ENCODE data around the gene KIF1A.

Gene KIF1A

GRCh38 chr2:240813231-240813921 is 6.6 kb downstream of the KIF1A start:
- TF ChIP-seq CTCF (IDR thresholded peaks at IDR 0.05; ENCODE audit: control insufficient read depth, insufficient read depth, low read depth, low read length, missing control alignments): no peak
- no peak overlapping the region for H3K4me3 ChIP-seq (ENCODE audit: control insufficient read depth, low read depth, low read length)
- no peak for DNase-seq (ENCODE audit: low read depth)

GRCh38 chr2:240812721-240813120 is 7.3 kb downstream of the KIF1A start:
- H3K4me3 ChIP-seq (ENCODE audit: control insufficient read depth, low read depth, low read length): no peak overlapping the region
- no peak for DNase-seq (ENCODE audit: low read depth)
- TF ChIP-seq CTCF (IDR thresholded peaks at IDR 0.05; ENCODE audit: control insufficient read depth, insufficient read depth, low read depth, low read length, missing control alignments): no peak

- no peak overlapping the region for H3K4me3 ChIP-seq (ENCODE audit: control insufficient read depth, low read depth, low read length)
- no peak for DNase-seq (ENCODE audit: low read depth)
- TF ChIP-seq CTCF (IDR thresholded peaks at IDR 0.05; ENCODE audit: control insufficient read depth, insufficient read depth, low read depth, low read length, missing control alignments): no peak
These were observed 7.7 kb downstream of the KIF1A start for GRCh38 chr2:240812301-240812680.

GRCh38 chr2:240811346-240812300 is 8.4 kb downstream of the KIF1A start:
- TF ChIP-seq CTCF (IDR thresholded peaks at IDR 0.05; ENCODE audit: control insufficient read depth, insufficient read depth, low read depth, low read length, missing control alignments): no peak
- no peak overlapping the region for H3K4me3 ChIP-seq (ENCODE audit: control insufficient read depth, low read depth, low read length)
- DNase-seq (ENCODE audit: low read depth): no peak

GRCh38 chr2:240810621-240811020 is 9.4 kb downstream of the KIF1A start:
- H3K4me3 ChIP-seq (ENCODE audit: control insufficient read depth, low read depth, low read length): no peak overlapping the region
- DNase-seq (ENCODE audit: low read depth): no peak
- TF ChIP-seq CTCF (IDR thresholded peaks at IDR 0.05; ENCODE audit: control insufficient read depth, insufficient read depth, low read depth, low read length, missing control alignments): no peak

- TF ChIP-seq CTCF (IDR thresholded peaks at IDR 0.05; ENCODE audit: control insufficient read depth, insufficient read depth, low read depth, low read length, missing control alignments): peak; percentile 36
- H3K4me3 ChIP-seq (ENCODE audit: control insufficient read depth, low read depth, low read length): no peak overlapping the region
- no peak for DNase-seq (ENCODE audit: low read depth)
These were observed 9.8 kb downstream of the KIF1A start for GRCh38 chr2:240810199-240810598.

All from AG09309 (cell line).